ENCODE results near the gene KRTAP9-9. TPM values are rescaled to one million over a fixed set of nuclear protein-coding genes. Genes with fewer than 3 reads are reported as not detected.
"Not testable (repeated sequence)": the region's sequence is repeated elsewhere in the genome, so short reads cannot be mapped to it uniquely, and the experiment has no call there.

Gene KRTAP9-9
- polyA plus RNA-seq, 1 experiment: not detected

DNA sequence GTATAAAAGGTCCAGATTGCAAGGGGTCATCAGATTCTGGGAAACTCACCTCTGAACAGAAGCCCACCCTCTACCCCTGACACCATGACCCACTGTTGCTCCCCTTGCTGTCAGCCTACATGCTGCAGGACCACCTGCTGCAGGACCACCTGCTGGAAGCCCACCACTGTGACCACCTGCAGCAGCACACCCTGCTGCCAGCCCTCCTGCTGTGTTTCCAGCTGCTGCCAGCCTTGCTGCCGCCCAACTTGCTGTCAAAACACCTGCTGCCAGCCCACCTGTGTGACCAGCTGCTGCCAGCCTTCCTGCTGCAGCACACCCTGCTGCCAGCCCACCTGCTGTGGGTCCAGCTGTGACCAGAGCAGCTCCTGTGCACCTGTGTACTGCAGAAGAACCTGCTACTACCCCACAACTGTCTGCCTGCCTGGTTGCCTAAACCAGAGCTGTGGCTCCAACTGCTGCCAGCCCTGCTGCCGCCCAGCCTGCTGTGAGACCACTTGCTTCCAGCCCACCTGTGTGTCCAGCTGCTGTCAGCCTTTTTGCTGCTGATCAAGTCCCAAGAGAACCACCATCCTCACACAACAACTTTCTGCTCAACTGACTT lies 5.4 kb upstream of the KRTAP9-9 start, which contains the start of gene KRTAP9-4:
Gene KRTAP9-4, plus strand, starts transcription at position 51 of the 604 bp plus-strand sequence. Its CDS starts 34 bp downstream, at position 85.
- CTCF ChIA-PET: interaction anchor here (1.0 kb wide), 1 partner anchor 399 kb away, joined by 3 read pairs; no protein-coding TSS in a partner anchor

DNA sequence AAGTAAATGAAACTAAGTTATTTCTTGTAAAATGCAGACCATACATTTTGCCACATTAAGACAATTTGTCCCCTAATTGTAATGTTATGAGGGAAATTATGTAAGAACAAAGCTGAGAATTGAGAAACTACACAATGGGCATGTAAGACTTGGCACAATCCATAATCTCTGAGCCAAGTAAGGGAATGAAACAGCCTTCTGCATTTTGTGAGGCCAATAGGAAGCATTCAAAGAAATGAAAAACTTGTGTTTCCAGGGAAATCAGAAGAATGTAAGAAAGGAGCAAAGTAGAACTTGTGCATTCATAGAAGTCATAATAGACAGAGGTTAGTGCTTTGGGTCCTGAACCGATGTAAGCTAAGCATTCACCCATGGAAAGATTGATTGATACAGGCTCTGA lies 3.9 kb upstream of the KRTAP9-9 start:
- no peak overlapping the region for H3K27ac ChIP-seq (ENCODE audit: low read depth, low read length)
- H3K9me3 ChIP-seq (ENCODE audit: control insufficient read depth, insufficient read depth, low read length): no peaks in the 10 kb centered on the region
- ChIA-PET POLR2A (no interaction called here), CTCF (interaction anchor here (0.5 kb wide), 1 partner anchor 852 kb away, joined by 3 read pairs; no protein-coding TSS in a partner anchor)
- H3K4me3 ChIP-seq (ENCODE audit: low read depth, low read length): no peak overlapping the region
- no peak for DNase-seq (ENCODE audit: low read depth, low spot score)
- H3K27me3 ChIP-seq (ENCODE audit: control insufficient read depth, insufficient read depth, low read length): peaks cover 18% of the 10 kb centered on the region
- TF ChIP-seq, protein P1, sequence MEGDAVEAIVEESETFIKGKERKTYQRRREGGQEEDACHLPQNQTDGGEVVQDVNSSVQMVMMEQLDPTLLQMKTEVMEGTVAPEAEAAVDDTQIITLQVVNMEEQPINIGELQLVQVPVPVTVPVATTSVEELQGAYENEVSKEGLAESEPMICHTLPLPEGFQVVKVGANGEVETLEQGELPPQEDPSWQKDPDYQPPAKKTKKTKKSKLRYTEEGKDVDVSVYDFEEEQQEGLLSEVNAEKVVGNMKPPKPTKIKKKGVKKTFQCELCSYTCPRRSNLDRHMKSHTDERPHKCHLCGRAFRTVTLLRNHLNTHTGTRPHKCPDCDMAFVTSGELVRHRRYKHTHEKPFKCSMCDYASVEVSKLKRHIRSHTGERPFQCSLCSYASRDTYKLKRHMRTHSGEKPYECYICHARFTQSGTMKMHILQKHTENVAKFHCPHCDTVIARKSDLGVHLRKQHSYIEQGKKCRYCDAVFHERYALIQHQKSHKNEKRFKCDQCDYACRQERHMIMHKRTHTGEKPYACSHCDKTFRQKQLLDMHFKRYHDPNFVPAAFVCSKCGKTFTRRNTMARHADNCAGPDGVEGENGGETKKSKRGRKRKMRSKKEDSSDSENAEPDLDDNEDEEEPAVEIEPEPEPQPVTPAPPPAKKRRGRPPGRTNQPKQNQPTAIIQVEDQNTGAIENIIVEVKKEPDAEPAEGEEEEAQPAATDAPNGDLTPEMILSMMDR (IDR thresholded peaks at IDR 0.05; ENCODE audit: low read depth, low read length): no peak

More for the DNA sequence above, 5.4 kb upstream of the KRTAP9-9 start, which contains the start of gene KRTAP9-4:
- POLR2A ChIA-PET; H3K27ac ChIP-seq (ENCODE audit: low read depth, low read length); H3K9me3 ChIP-seq (ENCODE audit: control insufficient read depth, insufficient read depth, low read length); H3K4me3 ChIP-seq (ENCODE audit: low read depth, low read length); DNase-seq (ENCODE audit: low read depth, low spot score): not testable (repeated sequence)
- H3K27me3 ChIP-seq (ENCODE audit: control insufficient read depth, insufficient read depth, low read length): peaks cover 18% of the 10 kb centered on the region

DNA sequence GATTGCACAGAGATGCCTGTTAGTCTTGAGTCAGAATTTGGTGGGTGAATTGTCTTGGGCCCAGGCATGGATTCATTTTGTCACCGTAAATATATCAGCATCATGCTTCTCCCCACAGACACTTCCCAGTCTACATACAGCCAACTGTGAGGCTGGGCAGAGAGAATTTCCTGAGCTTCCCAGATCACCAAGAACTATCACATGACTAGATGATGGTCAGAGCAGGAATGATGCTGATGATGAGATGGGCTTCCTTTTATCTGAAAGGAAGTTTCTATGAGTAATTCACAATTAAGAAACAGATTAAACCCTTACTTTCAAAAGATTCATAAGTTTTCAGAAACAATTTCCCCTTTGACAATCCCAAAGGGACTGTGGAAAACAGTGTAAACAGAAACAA lies 323 bp upstream of the KRTAP9-9 start:
- no peaks in the 10 kb centered on the region for H3K9me3 ChIP-seq (ENCODE audit: control insufficient read depth, insufficient read depth, low read length)
- H3K27me3 ChIP-seq (ENCODE audit: control insufficient read depth, insufficient read depth, low read length): peaks cover 9% of the 10 kb centered on the region
- no peak overlapping the region for H3K27ac ChIP-seq (ENCODE audit: low read depth, low read length)
- ChIA-PET POLR2A (no interaction called here), CTCF (no interaction called here)
- TF ChIP-seq, protein P1 (IDR thresholded peaks at IDR 0.05; ENCODE audit: low read depth, low read length): no peak
- DNase-seq (ENCODE audit: low read depth, low spot score): no peak
- H3K4me3 ChIP-seq (ENCODE audit: low read depth, low read length): no peak overlapping the region

DNA sequence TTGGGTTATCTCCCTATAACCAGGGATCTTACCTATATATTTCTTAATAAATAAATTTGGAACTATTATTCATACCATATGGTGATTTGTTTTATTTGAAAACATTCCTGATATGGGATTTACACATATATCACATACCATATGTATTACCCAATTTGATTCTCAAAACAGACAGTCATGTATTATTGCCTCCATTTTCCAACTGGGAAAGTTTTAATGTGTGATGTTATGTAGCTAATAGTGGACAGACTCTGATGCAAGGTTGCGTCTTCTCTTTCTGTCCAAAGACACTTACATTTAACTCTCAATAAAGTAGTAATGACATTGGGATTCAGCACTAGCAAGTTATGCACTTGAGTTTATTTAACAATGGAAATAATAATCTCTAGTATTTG lies 1.1 kb downstream of the KRTAP9-9 start:
- H3K9me3 ChIP-seq (ENCODE audit: control insufficient read depth, insufficient read depth, low read length): no peaks in the 10 kb centered on the region
- CTCF ChIA-PET: interaction anchor here (0.6 kb wide), 1 partner anchor 810 kb away, joined by 10 read pairs; no protein-coding TSS in a partner anchor
- no peak for DNase-seq (ENCODE audit: low read depth, low spot score)
- H3K4me3 ChIP-seq (ENCODE audit: low read depth, low read length): no peak overlapping the region
- TF ChIP-seq, protein P1 (IDR thresholded peaks at IDR 0.05; ENCODE audit: low read depth, low read length): no peak
- POLR2A ChIA-PET: no interaction called here
- H3K27ac ChIP-seq (ENCODE audit: low read depth, low read length): no peak overlapping the region
- peaks cover 7% of the 10 kb centered on the region for H3K27me3 ChIP-seq (ENCODE audit: control insufficient read depth, insufficient read depth, low read length)

GRCh38 chr17:41258406-41258805 lies 3.2 kb downstream of the KRTAP9-9 start:
- H3K9me3 ChIP-seq (ENCODE audit: control insufficient read depth, insufficient read depth, low read length): no peaks in the 10 kb centered on the region
- H3K27ac ChIP-seq (ENCODE audit: low read depth, low read length): no peak overlapping the region
- ChIA-PET CTCF (no interaction called here), POLR2A (no interaction called here)
- no peak overlapping the region for H3K4me3 ChIP-seq (ENCODE audit: low read depth, low read length)
- H3K27me3 ChIP-seq (ENCODE audit: control insufficient read depth, insufficient read depth, low read length): peaks cover 4% of the 10 kb centered on the region
- no peak for DNase-seq (ENCODE audit: low read depth, low spot score)
- TF ChIP-seq, protein P1 (IDR thresholded peaks at IDR 0.05; ENCODE audit: low read depth, low read length): no peak
